MM.1S (cell line): ENCODE results near the gene ATCAY.

ENCODE experiments used
- DNase-seq: peaks from one replicate; pipeline ENCODE4 v3.0.0-alpha.2; 2015
- H2AFZ ChIP-seq: fragments of 300-600 bp; sonication (generic); 2 replicates; pipeline ENCODE4 v1.6.0; 2016; ENCODE audit warnings: antibody characterized with exemption, low read length
- H3F3A ChIP-seq: fragments of 300-600 bp; sonication (generic); 2 replicates; pipeline ENCODE4 v1.6.1; 2016; ENCODE audit warnings: mild to moderate bottlenecking, antibody characterized with exemption, low read length, moderate library complexity, mixed read lengths; ENCODE audit not compliant: insufficient read depth
- H3K27ac ChIP-seq: fragments of 300-600 bp; sonication (generic); 2 replicates; pipeline ENCODE4 v1.5.1; 2016; ENCODE audit warnings: mild to moderate bottlenecking, low read length
- H3K27me3 ChIP-seq: fragments of 300-600 bp; sonication (generic); replicated peaks from 2 replicates; pipeline ENCODE4 v1.6.0; 2016; ENCODE audit warnings: low read length; ENCODE audit not compliant: insufficient read depth
- H3K36me3 ChIP-seq: fragments of 300-600 bp; sonication (generic); replicated peaks from 2 replicates; pipeline ENCODE4 v1.6.1; 2016; ENCODE audit warnings: mild to moderate bottlenecking, low read length, mixed read lengths; ENCODE audit not compliant: insufficient read depth
- H3K4me1 ChIP-seq: fragments of 300-600 bp; sonication (generic); 2 replicates; pipeline ENCODE4 v1.6.1; 2016; ENCODE audit warnings: low read length, mixed read lengths
- H3K4me2 ChIP-seq: fragments of 300-600 bp; sonication (generic); 2 replicates; pipeline ENCODE4 v1.6.0; 2016; ENCODE audit warnings: low read depth, low read length
- H3K4me3 ChIP-seq: fragments of 300-600 bp; sonication (generic); 2 replicates; pipeline ENCODE4 v1.5.1; 2016; ENCODE audit warnings: low read length, mixed read lengths
- H3K79me2 ChIP-seq: fragments of 300-600 bp; sonication (generic); 2 replicates; pipeline ENCODE4 v1.6.1; 2016; ENCODE audit warnings: mixed run types, low read length, mixed read lengths
- H3K9ac ChIP-seq: fragments of 300-600 bp; sonication (generic); 2 replicates; pipeline ENCODE4 v1.6.1; 2016; ENCODE audit warnings: low read length, mixed read lengths
- H3K9me2 ChIP-seq: fragments of 300-600 bp; sonication (generic); replicated peaks from 2 replicates; pipeline ENCODE4 v1.6.1; 2016; ENCODE audit warnings: mild to moderate bottlenecking, low read length, mixed read lengths; ENCODE audit not compliant: insufficient read depth
- H3K9me3 ChIP-seq: fragments of 300-600 bp; sonication (generic); replicated peaks from 2 replicates; pipeline ENCODE4 v1.6.1; 2016; ENCODE audit warnings: mild to moderate bottlenecking, low read length, mixed read lengths; ENCODE audit not compliant: insufficient read depth
- H4K20me1 ChIP-seq: fragments of 300-600 bp; sonication (generic); 2 replicates; pipeline ENCODE4 v1.6.1; 2016; ENCODE audit warnings: mild to moderate bottlenecking, low read length, moderate library complexity, mixed read lengths; ENCODE audit not compliant: insufficient read depth
- CTCF ChIP-seq: fragments of 300-600 bp; sonication (generic); IDR thresholded peaks from 2 replicates; pipeline ENCODE4 v1.5.1; 2016; ENCODE audit warnings: antibody characterized with exemption, low read length, mixed read lengths
- EZH2 ChIP-seq: fragments of 300-600 bp; sonication (generic); optimal IDR thresholded peaks from 2 replicates; pipeline ENCODE3; 2017; ENCODE audit warnings: low read depth, mild to moderate bottlenecking, antibody characterized with exemption, low read length, mixed read lengths
- EZH2phosphoT487 ChIP-seq: fragments of 300-600 bp; sonication (generic); IDR thresholded peaks from 2 replicates; pipeline ENCODE4 v1.6.1; 2018; ENCODE audit warnings: antibody characterized with exemption, low read length

Gene ATCAY

GRCh38 chr19:3855320-3855719, 25.2 kb upstream of the ATCAY start:
- peak overlapping the region; percentile 32; the same call in 1 of the 2 replicates for H3K4me2 ChIP-seq
- no peak overlapping the region for H3K9ac ChIP-seq
- no peaks in the 10 kb centered on the region for H3K36me3 ChIP-seq
- no peaks in the 10 kb centered on the region for H4K20me1 ChIP-seq
- no peaks in the 10 kb centered on the region for H3K79me2 ChIP-seq
- no peaks in the 10 kb centered on the region for H3K9me2 ChIP-seq
- peaks cover 95% of the 10 kb centered on the region for H3K27me3 ChIP-seq
- H3K4me1 ChIP-seq: no peaks in the 10 kb centered on the region
- no peaks in the 10 kb centered on the region for H3K9me3 ChIP-seq
- no peak overlapping the region for H3K27ac ChIP-seq
- DNase-seq: no peak
- no peak overlapping the region for H3K4me3 ChIP-seq
- TF ChIP-seq EZH2phosphoT487 (no peak), EZH2 (no peak), CTCF (no peak)
- no peaks in the 10 kb centered on the region for H3F3A ChIP-seq
- H2AFZ ChIP-seq: no peak overlapping the region

GRCh38 chr19:3857449-3858003, 23.0 kb upstream of the ATCAY start:
- H3K9me3 ChIP-seq: no peaks in the 10 kb centered on the region
- no peaks in the 10 kb centered on the region for H3K79me2 ChIP-seq
- H3K4me2 ChIP-seq: no peak overlapping the region
- no peak overlapping the region for H3K9ac ChIP-seq
- H3K4me3 ChIP-seq: no peak overlapping the region
- TF ChIP-seq EZH2 (no peak), CTCF (no peak), EZH2phosphoT487 (no peak)
- H2AFZ ChIP-seq: no peak overlapping the region
- H3K36me3 ChIP-seq: no peaks in the 10 kb centered on the region
- H3K9me2 ChIP-seq: no peaks in the 10 kb centered on the region
- no peaks in the 10 kb centered on the region for H4K20me1 ChIP-seq
- no peaks in the 10 kb centered on the region for H3K4me1 ChIP-seq
- no peak for DNase-seq
- H3K27ac ChIP-seq: no peak overlapping the region
- H3K27me3 ChIP-seq: peaks cover 96% of the 10 kb centered on the region
- no peaks in the 10 kb centered on the region for H3F3A ChIP-seq

GRCh38 chr19:3860499-3860898, 20.0 kb upstream of the ATCAY start:
- Histone ChIP-seq H3K4me3 (no peak overlapping the region), H4K20me1 (no peaks in the 10 kb centered on the region)
- TF ChIP-seq CTCF (no peak), EZH2 (no peak)

More at GRCh38 chr19:3860499-3860898, 20.0 kb upstream of the ATCAY start:
- Histone ChIP-seq H3K9ac (no peak overlapping the region), H3K9me2 (no peaks in the 10 kb centered on the region), H3K4me1 (no peaks in the 10 kb centered on the region), H3K4me2 (no peak overlapping the region), H3F3A (no peaks in the 10 kb centered on the region), H3K79me2 (no peaks in the 10 kb centered on the region), H3K27ac (no peak overlapping the region), H3K9me3 (no peaks in the 10 kb centered on the region), H3K27me3 (peaks cover 99% of the 10 kb centered on the region), H3K36me3 (no peaks in the 10 kb centered on the region), H2AFZ (no peak overlapping the region)
- DNase-seq: no peak
